A549 (cell line): Measurements from ENCODE around the gene AXL. TPM values are rescaled to one million over a fixed set of nuclear protein-coding genes. Genes with fewer than 3 reads are reported as not detected.

Experiments
- ATAC-seq, 2 experiments: fragments of 200-7000 bp in 1 of 2; fragments of >200 bp in 1 of 2; cut with Nextera tagmentation in 1 of 2; cut with Tn5 transposase in 1 of 2; 3 replicates each; pipeline versions ENCODE4 v1.8.0 to v1.9.1; 2018 to 2020; ENCODE audit warnings: mild to moderate bottlenecking in 1 of 2, moderate library complexity in 1 of 2
- CTCF ChIA-PET: fragments of 300-600 bp; sonication (Branson Sonifier 250); formaldehyde crosslinking; extraction: SDS; loops from one replicate; lab custom pipeline; 2021; ENCODE audit warnings: antibody characterized with exemption, inconsistent platforms; lab: Yijun Ruan, JAX
- POLR2A ChIA-PET: fragments of 350-600 bp; formaldehyde crosslinking; extraction: SDS; loops from one replicate; lab custom pipeline; 2021; ENCODE audit warnings: antibody characterized with exemption, inconsistent platforms; lab: Yijun Ruan, JAX
- DNase-seq, 2 experiments: peaks; one replicate each; pipeline versions ENCODE4 v3.0.0 to v3.0.0-alpha.2; 2011 to 2016; ENCODE audit warnings: low read depth in 1 of 2, low spot score in 1 of 2
- FAIRE-seq: peaks from 2 replicates; lab custom pipeline; 2011; peaks lifted over from hg19 to GRCh38; lab: Jason Lieb, UNC
- H3K27ac ChIP-seq, 2 experiments: fragments of >200 bp; sonication (Bioruptor Twin); formaldehyde crosslinking; 3 replicates each; pipeline ENCODE4 v1.5.1; 2016 to 2017
- H3K4me1 ChIP-seq: fragments of >200 bp; sonication (Bioruptor Twin); formaldehyde crosslinking; 3 replicates; pipeline ENCODE4 v1.6.1; 2016
- H3K4me2 ChIP-seq: fragments of >200 bp; sonication (Bioruptor Twin); formaldehyde crosslinking; 3 replicates; pipeline ENCODE4 v1.6.1; 2016
- H3K4me3 ChIP-seq: fragments of >200 bp; sonication (Bioruptor Twin); formaldehyde crosslinking; 3 replicates; pipeline ENCODE4 v1.5.1; 2016
- H3K9me3 ChIP-seq: fragments of >200 bp; sonication (Bioruptor Twin); formaldehyde crosslinking; 3 replicates; pipeline ENCODE4 v1.6.1; 2016
- CTCF ChIP-seq: fragments of >200 bp; sonication (Bioruptor Twin); formaldehyde crosslinking; IDR thresholded peaks from 3 replicates; pipeline ENCODE4 v1.5.1; 2016
- EHMT2 ChIP-seq: fragments of 200-600 bp; sonication (generic); IDR thresholded peaks from 2 replicates; pipeline ENCODE4 v1.6.1; 2016; ENCODE audit warnings: antibody characterized with exemption, low read depth, mild to moderate bottlenecking, moderate library complexity
- EP300 ChIP-seq, 2 experiments: fragments of >200 bp; sonication (Bioruptor Twin); formaldehyde crosslinking; IDR thresholded peaks; 2 replicates in 1 of 2; 3 replicates in 1 of 2; pipeline ENCODE4 v1.6.1; 2016 to 2017
- GATA3 ChIP-seq: IDR thresholded peaks from 2 replicates; pipeline ENCODE4 v1.6.1; 2012; ENCODE audit warnings: borderline replicate concordance
- HOXA7 ChIP-seq: fragments of 250-450 bp; sonication (Bioruptor Pico); IDR thresholded peaks from 2 replicates; pipeline ENCODE4 v1.5.0; 2020; ENCODE audit warnings: mild to moderate bottlenecking, moderate library complexity
- HOXB13 ChIP-seq: fragments of 250-450 bp; sonication (Bioruptor Pico); IDR thresholded peaks from 2 replicates; pipeline ENCODE4 v1.5.0; 2020; ENCODE audit warnings: low read depth, mild to moderate bottlenecking, moderate library complexity
- MAZ ChIP-seq: fragments of 150-350 bp; IDR thresholded peaks from 2 replicates; pipeline ENCODE4 v1.6.1; 2014; ENCODE audit warnings: antibody characterized with exemption, low read depth, low read length, borderline replicate concordance
- NR3C1 ChIP-seq: fragments of >200 bp; sonication (Bioruptor Twin); formaldehyde crosslinking; IDR thresholded peaks from 3 replicates; pipeline ENCODE4 v1.6.1; 2017
- PBX3 ChIP-seq: IDR thresholded peaks from 2 replicates; pipeline ENCODE4 v1.6.1; 2012
- PHF8 ChIP-seq: fragments of 200-600 bp; sonication (generic); IDR thresholded peaks from 2 replicates; pipeline ENCODE4 v1.6.1; 2016; ENCODE audit warnings: low read depth, mild to moderate bottlenecking, antibody characterized with exemption, moderate library complexity, borderline replicate concordance
- POLR2A ChIP-seq: IDR thresholded peaks from 2 replicates; pipeline ENCODE4 v1.6.1; 2012; ENCODE audit warnings: mild to moderate bottlenecking, low read length
- RAD21 ChIP-seq, 2 experiments: fragments of >200 bp in 1 of 2; sonication (Bioruptor Twin) in 1 of 2; formaldehyde crosslinking in 1 of 2; IDR thresholded peaks in 1 of 2; conservative IDR thresholded peaks in 1 of 2; 2 replicates in 1 of 2; 3 replicates in 1 of 2; pipeline ENCODE4 v1.6.1; 2012 to 2018; ENCODE audit warnings: inconsistent platforms in 1 of 2
- RARB ChIP-seq: fragments of 250-450 bp; sonication (Bioruptor Pico); IDR thresholded peaks from 2 replicates; pipeline ENCODE4 v1.8.0; 2021; ENCODE audit warnings: mild to moderate bottlenecking, moderate library complexity
- SMC3 ChIP-seq: fragments of >200 bp; sonication (Bioruptor Twin); formaldehyde crosslinking; IDR thresholded peaks from 3 replicates; pipeline ENCODE4 v1.6.1; 2018; ENCODE audit warnings: inconsistent platforms
- ZNF302 ChIP-seq: fragments of 250-450 bp; sonication (Bioruptor Pico); IDR thresholded peaks from 2 replicates; pipeline ENCODE4 v1.9.0; 2021; ENCODE audit warnings: inconsistent platforms, mild to moderate bottlenecking, moderate library complexity
- WGBS: methylation state at CpG from one replicate; pipeline ENCODE4 v1.1.6; 2017; ENCODE audit errors: missing lambda C conversion rate; 5-methylcytosine and 5-hydroxymethylcytosine counted together
- polyA plus RNA-seq, 4 experiments: library from polyadenylated mRNA; depleted of rRNA in 3 of 4; stranded (reverse); fragments of >200 nt; fragmentation: RNase III in 1 of 4; extraction: RNeasy Plus Mini Kit Qiagen cat#74134 plus additional on column Dnase treatment in 1 of 4; gene quantifications; 2 replicates in 3 of 4; 3 replicates in 1 of 4; pipeline ENCODE4 v1.2.3, GENCODE V29; 2011 to 2017
- TF ChIP-seq, protein P1 (sequence below): fragments of >200 bp; sonication (Bioruptor Twin); formaldehyde crosslinking; IDR thresholded peaks from 2 replicates; pipeline ENCODE4 v1.6.1; 2016
- TF ChIP-seq, protein P2 (sequence below): fragments of 450-650 bp; IDR thresholded peaks from 2 replicates; pipeline ENCODE4 v1.6.1; 2014; ENCODE audit warnings: antibody characterized with exemption
- TF ChIP-seq, protein P3 (sequence below): fragments of 200-600 bp; sonication (generic); IDR thresholded peaks from 2 replicates; pipeline ENCODE4 v1.6.1; 2016; ENCODE audit warnings: antibody characterized with exemption, mild to moderate bottlenecking, moderate library complexity

The AXL gene
- polyA plus RNA-seq, 2 of the 4 experiments (the other 2 are of a cell fraction), result 45.4 to 60.1 TPM

DNA sequence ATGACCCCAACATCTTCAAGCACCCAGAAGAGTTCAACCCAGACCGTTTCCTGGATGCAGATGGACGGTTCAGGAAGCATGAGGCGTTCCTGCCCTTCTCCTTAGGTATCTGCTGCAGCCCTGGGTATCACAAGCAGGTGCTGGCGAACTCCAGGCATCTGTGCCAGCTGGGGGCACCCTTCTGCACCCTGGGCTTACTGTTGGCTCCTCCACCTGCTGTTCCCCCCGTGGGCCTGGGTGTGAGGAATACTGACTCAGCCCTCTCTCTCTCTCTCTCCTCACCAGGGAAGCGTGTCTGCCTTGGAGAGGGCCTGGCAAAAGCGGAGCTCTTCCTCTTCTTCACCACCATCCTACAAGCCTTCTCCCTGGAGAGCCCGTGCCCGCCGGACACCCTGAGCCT is 13.0 kb upstream of the AXL start:
- no peak overlapping the region for H3K4me2 ChIP-seq
- no peak overlapping the region for H3K4me3 ChIP-seq
- peak overlapping the region in 1 of 2 experiments; percentile 18; a peak in 3 of 6 replicates for H3K27ac ChIP-seq
- no peaks in the 10 kb centered on the region for H3K4me1 ChIP-seq
- WGBS, result 76% methylated on average over 10 of the region's 10 CpGs
- FAIRE-seq (no peak), DNase-seq (peak in 1 of 2 experiments; percentile 59), ATAC-seq (peak; percentile 28 to 45; a peak in 5 of 6 replicates)
- ChIA-PET POLR2A (interaction anchor here (6.8 kb wide), 1 partner anchor 58 kb away, joined by 121 read pairs; the partner anchor contains the start of gene HNRNPUL1), CTCF (interaction anchor here (0.6 to 29.8 kb wide), 11 partner anchors 9 to 149 kb away, joined by 3 to 1023 read pairs (median 14); partner anchors contain the start of genes AXL, CYP2S1 and HNRNPUL1)
- TF ChIP-seq POLR2A, result no peak
- TF ChIP-seq GATA3, result no peak
- TF ChIP-seq HOXA7, result no peak
- TF ChIP-seq CTCF, result peak; percentile 26; the same call in 2 of the 3 replicates
- TF ChIP-seq MAZ, result no peak
- TF ChIP-seq HOXB13 (CRISPR knock-in tag), result no peak
- TF ChIP-seq SMC3, result peak; percentile 52
- TF ChIP-seq, protein P1, sequence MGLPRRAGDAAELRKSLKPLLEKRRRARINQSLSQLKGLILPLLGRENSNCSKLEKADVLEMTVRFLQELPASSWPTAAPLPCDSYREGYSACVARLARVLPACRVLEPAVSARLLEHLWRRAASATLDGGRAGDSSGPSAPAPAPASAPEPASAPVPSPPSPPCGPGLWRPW, result no peak
- TF ChIP-seq, protein P2, sequence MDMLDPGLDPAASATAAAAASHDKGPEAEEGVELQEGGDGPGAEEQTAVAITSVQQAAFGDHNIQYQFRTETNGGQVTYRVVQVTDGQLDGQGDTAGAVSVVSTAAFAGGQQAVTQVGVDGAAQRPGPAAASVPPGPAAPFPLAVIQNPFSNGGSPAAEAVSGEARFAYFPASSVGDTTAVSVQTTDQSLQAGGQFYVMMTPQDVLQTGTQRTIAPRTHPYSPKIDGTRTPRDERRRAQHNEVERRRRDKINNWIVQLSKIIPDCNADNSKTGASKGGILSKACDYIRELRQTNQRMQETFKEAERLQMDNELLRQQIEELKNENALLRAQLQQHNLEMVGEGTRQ, result no peak
- no peak for TF ChIP-seq PBX3
- TF ChIP-seq RAD21 (conservative IDR thresholded peaks at IDR 0.05 in 1 of 2, IDR thresholded peaks at IDR 0.05 in 1 of 2), result peak; percentile 37 to 57; a peak in 4 of 5 replicates
- no peak for TF ChIP-seq RARB (CRISPR knock-in tag)
- no peak for TF ChIP-seq EHMT2
- no peak for TF ChIP-seq ZNF302 (CRISPR knock-in tag)
- TF ChIP-seq EP300 (IDR thresholded peaks at IDR 0.05), result no peak
- H3K9me3 ChIP-seq, result no peaks in the 10 kb centered on the region

GRCh38 chr19:41206456-41206855 is 12.6 kb upstream of the AXL start:
- no peaks in the 10 kb centered on the region for H3K4me1 ChIP-seq
- WGBS, result 85% methylated on average over 9 of the region's 9 CpGs
- FAIRE-seq (no peak), ATAC-seq (0 out of 6 replicates have a peak, but pooled peaks of 1 of the 2 experiments have one; percentile 3), DNase-seq (no peak)
- ChIA-PET CTCF (interaction anchor here (0.6 to 29.8 kb wide), 11 partner anchors 10 to 149 kb away, joined by 3 to 1023 read pairs (median 14); partner anchors contain the start of genes AXL, CYP2S1 and HNRNPUL1), POLR2A (interaction anchor here (6.8 kb wide), 1 partner anchor 58 kb away, joined by 121 read pairs; the partner anchor contains the start of gene HNRNPUL1)
- no peaks in the 10 kb centered on the region for H3K9me3 ChIP-seq
- peak overlapping the region in 1 of 2 experiments; percentile 18; a peak in 2 of 6 replicates for H3K27ac ChIP-seq
- H3K4me3 ChIP-seq, result no peak overlapping the region
- no peak overlapping the region for H3K4me2 ChIP-seq
- no peak for TF ChIP-seq PHF8
- TF ChIP-seq, protein P3, sequence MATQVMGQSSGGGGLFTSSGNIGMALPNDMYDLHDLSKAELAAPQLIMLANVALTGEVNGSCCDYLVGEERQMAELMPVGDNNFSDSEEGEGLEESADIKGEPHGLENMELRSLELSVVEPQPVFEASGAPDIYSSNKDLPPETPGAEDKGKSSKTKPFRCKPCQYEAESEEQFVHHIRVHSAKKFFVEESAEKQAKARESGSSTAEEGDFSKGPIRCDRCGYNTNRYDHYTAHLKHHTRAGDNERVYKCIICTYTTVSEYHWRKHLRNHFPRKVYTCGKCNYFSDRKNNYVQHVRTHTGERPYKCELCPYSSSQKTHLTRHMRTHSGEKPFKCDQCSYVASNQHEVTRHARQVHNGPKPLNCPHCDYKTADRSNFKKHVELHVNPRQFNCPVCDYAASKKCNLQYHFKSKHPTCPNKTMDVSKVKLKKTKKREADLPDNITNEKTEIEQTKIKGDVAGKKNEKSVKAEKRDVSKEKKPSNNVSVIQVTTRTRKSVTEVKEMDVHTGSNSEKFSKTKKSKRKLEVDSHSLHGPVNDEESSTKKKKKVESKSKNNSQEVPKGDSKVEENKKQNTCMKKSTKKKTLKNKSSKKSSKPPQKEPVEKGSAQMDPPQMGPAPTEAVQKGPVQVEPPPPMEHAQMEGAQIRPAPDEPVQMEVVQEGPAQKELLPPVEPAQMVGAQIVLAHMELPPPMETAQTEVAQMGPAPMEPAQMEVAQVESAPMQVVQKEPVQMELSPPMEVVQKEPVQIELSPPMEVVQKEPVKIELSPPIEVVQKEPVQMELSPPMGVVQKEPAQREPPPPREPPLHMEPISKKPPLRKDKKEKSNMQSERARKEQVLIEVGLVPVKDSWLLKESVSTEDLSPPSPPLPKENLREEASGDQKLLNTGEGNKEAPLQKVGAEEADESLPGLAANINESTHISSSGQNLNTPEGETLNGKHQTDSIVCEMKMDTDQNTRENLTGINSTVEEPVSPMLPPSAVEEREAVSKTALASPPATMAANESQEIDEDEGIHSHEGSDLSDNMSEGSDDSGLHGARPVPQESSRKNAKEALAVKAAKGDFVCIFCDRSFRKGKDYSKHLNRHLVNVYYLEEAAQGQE, result no peak
- TF ChIP-seq POLR2A, result peak; percentile 20; the same call in 1 of the 2 replicates
- no peak for TF ChIP-seq NR3C1
